Endothelial cell of umbilical vein (primary cell): ENCODE measurements around the gene MAP3K21. TPM values are rescaled to one million over a fixed set of nuclear protein-coding genes. Genes with fewer than 3 reads are reported as not detected.

ENCODE experiments used
- BruUV-seq: library from RNA; stranded (reverse); fragments of 400-500 nt; replicated peaks from 2 replicates; lab custom pipeline; 2021; lab: Mats Ljungman, UMichigan
- CTCF ChIA-PET: fragments of 300-600, 350-600 bp; sonication (Branson Sonifier 250); formaldehyde crosslinking; loops from one replicate; lab custom pipeline; 2021; ENCODE audit warnings: antibody characterized with exemption, inconsistent platforms; lab: Charles Lee
- POLR2A ChIA-PET: fragments of 300-600, 350-600 bp; sonication (Branson Sonifier 250); formaldehyde crosslinking; loops from one replicate; lab custom pipeline; 2021; ENCODE audit warnings: antibody characterized with exemption, inconsistent platforms; lab: Charles Lee
- DNase-seq: peaks from one replicate; pipeline ENCODE4 v3.0.0-alpha.2; 2011; ENCODE audit warnings: low read depth, low spot score
- FAIRE-seq: peaks from 2 replicates; lab custom pipeline; 2011; peaks lifted over from hg19 to GRCh38; lab: Jason Lieb, UNC
- H2AFZ ChIP-seq: 2 replicates; pipeline ENCODE4 v1.6.0; 2012; ENCODE audit warnings: low read depth, low read length, control low read depth, inconsistent platforms
- H3K27ac ChIP-seq: 2 replicates; pipeline ENCODE4 v1.5.1; 2011; ENCODE audit warnings: low read depth, mild to moderate bottlenecking, control low read depth, low read length, moderate library complexity; ENCODE audit not compliant: insufficient read depth
- H3K27me3 ChIP-seq, 2 experiments: 2 replicates each; pipeline versions ENCODE4 v1.6.0 to v1.6.1; 2011; ENCODE audit warnings: low read length in 2 of 2, mixed read lengths in 1 of 2; ENCODE audit not compliant: control insufficient read depth in 2 of 2, insufficient read depth in 2 of 2
- H3K36me3 ChIP-seq, 2 experiments: 2 replicates in 1 of 2; 3 replicates in 1 of 2; pipeline ENCODE4 v1.5.1; 2011; ENCODE audit warnings: low read length in 2 of 2, mild to moderate bottlenecking in 1 of 2, moderate library complexity in 1 of 2; ENCODE audit not compliant: control insufficient read depth in 2 of 2, insufficient read depth in 2 of 2; ENCODE audit errors: extremely low read depth in 1 of 2
- H3K4me1 ChIP-seq: 3 replicates; pipeline ENCODE4 v1.5.1; 2011; ENCODE audit warnings: mild to moderate bottlenecking, low read length; ENCODE audit not compliant: control insufficient read depth, insufficient read depth; ENCODE audit errors: extremely low read depth
- H3K4me2 ChIP-seq: 2 replicates; pipeline ENCODE4 v1.6.1; 2011; ENCODE audit warnings: low read length, control low read depth, mixed read lengths; ENCODE audit not compliant: insufficient read depth
- H3K4me3 ChIP-seq, 3 experiments: fragments of 200-600 bp in 1 of 3; sonication (generic), shearing (Covaris generic) in 1 of 3; replicated peaks in 1 of 3; 2 replicates each; pipeline ENCODE4 v1.5.1; 2011 to 2016; ENCODE audit warnings: control low read depth in 3 of 3, low read length in 3 of 3, mild to moderate bottlenecking in 2 of 3, inconsistent platforms in 1 of 3, low read depth in 1 of 3, moderate library complexity in 1 of 3; ENCODE audit not compliant: insufficient read depth in 1 of 3
- H3K79me2 ChIP-seq: 2 replicates; pipeline ENCODE4 v1.6.0; 2012; ENCODE audit warnings: low read length, inconsistent platforms; ENCODE audit not compliant: control insufficient read depth, insufficient read depth
- H3K9ac ChIP-seq: replicated peaks from 2 replicates; pipeline ENCODE3; 2011; ENCODE audit warnings: low read length, control low read depth; ENCODE audit not compliant: insufficient read depth; ENCODE audit errors: extremely low read depth
- H3K9me1 ChIP-seq: replicated peaks from 3 replicates; pipeline ENCODE4 v1.6.0; 2011; ENCODE audit warnings: mild to moderate bottlenecking, low read length; ENCODE audit not compliant: control insufficient read depth, insufficient read depth; ENCODE audit errors: extremely low read depth
- H3K9me3 ChIP-seq: replicated peaks from 2 replicates; pipeline ENCODE4 v1.5.1; 2012; ENCODE audit warnings: low read length, inconsistent platforms; ENCODE audit not compliant: control insufficient read depth, insufficient read depth
- H4K20me1 ChIP-seq: replicated peaks from 2 replicates; pipeline ENCODE3; 2011; ENCODE audit warnings: mild to moderate bottlenecking, low read length; ENCODE audit not compliant: control insufficient read depth, insufficient read depth; ENCODE audit errors: extremely low read depth
- EZH2 ChIP-seq: IDR thresholded peaks from 2 replicates; pipeline ENCODE4 v1.6.1; 2012; ENCODE audit warnings: borderline replicate concordance, low read depth, mild to moderate bottlenecking, moderate library complexity, low read length, inconsistent platforms; ENCODE audit not compliant: severe bottlenecking
- FOS ChIP-seq: IDR thresholded peaks from 2 replicates; pipeline ENCODE4 v1.6.1; 2011; ENCODE audit warnings: mild to moderate bottlenecking, low read length, moderate library complexity, borderline replicate concordance; ENCODE audit not compliant: insufficient read depth
- GATA2 ChIP-seq: IDR thresholded peaks from 2 replicates; pipeline ENCODE4 v1.7.0; 2011; ENCODE audit warnings: low read depth, mild to moderate bottlenecking, moderate library complexity, mixed read lengths, low read length; ENCODE audit not compliant: insufficient read length, insufficient read depth
- JUN ChIP-seq: IDR thresholded peaks from 2 replicates; pipeline ENCODE4 v1.6.1; 2011; ENCODE audit warnings: borderline replicate concordance, low read depth; ENCODE audit not compliant: insufficient read length, insufficient read depth
- MYC ChIP-seq: IDR thresholded peaks from one replicate; pipeline ENCODE4 v1.6.1; 2011; ENCODE audit warnings: mild to moderate bottlenecking, low read depth, low read length
- POLR2A ChIP-seq: IDR thresholded peaks from 2 replicates; pipeline ENCODE4 v1.6.1; 2012; ENCODE audit warnings: low read depth, mild to moderate bottlenecking, control low read depth, low read length
- POLR2AphosphoS5 ChIP-seq: IDR thresholded peaks from 2 replicates; pipeline ENCODE4 v1.6.1; 2012; ENCODE audit warnings: low read depth, mild to moderate bottlenecking, control low read depth, low read length, moderate library complexity; ENCODE audit not compliant: insufficient read depth
- dilution Hi-C: fragments of 300-500 bp; cut with MboI; formaldehyde crosslinking; loops from one replicate; pipeline ENCODE4 v1.15.0; 2019; ENCODE audit warnings: low sequenced_read_pairs; ENCODE audit not compliant: extremely low pct_ligation_motif_present
- intact Hi-C: fragments of 100-400 bp; cut with micrococcal nuclease; formaldehyde crosslinking; loops from one replicate; pipeline ENCODE4 v1.10.0; 2022
- polyA plus RNA-seq, 4 experiments: library from polyadenylated mRNA; depleted of rRNA in 3 of 4; stranded (reverse) in 3 of 4; unstranded in 1 of 4; fragments of >200 nt; gene quantifications; 2 replicates each; pipeline versions ENCODE4 v1.2.1 to v1.2.3, GENCODE V29; 2011 to 2012; ENCODE audit warnings: missing spikeins in 1 of 4
- total RNA-seq: library from RNA; stranded (reverse); gene quantifications from 2 replicates; pipeline ENCODE4 v1.2.3, GENCODE V29; 2021
- TF ChIP-seq, protein P1 (sequence below): IDR thresholded peaks from 2 replicates; pipeline ENCODE4 v1.6.1; 2011; ENCODE audit not compliant: insufficient read depth, insufficient read length
- TF ChIP-seq, protein P2 (sequence below), 2 donors: IDR thresholded peaks; 1 replicate in 1 of 2; 2 replicates in 1 of 2; pipeline ENCODE4 v1.5.1; 2011; ENCODE audit warnings: low read length in 2 of 2, mild to moderate bottlenecking in 2 of 2, moderate library complexity in 2 of 2, control low read depth in 1 of 2, inconsistent platforms in 1 of 2, low read depth in 1 of 2; ENCODE audit not compliant: insufficient read depth in 1 of 2; ENCODE audit errors: extremely low read depth in 1 of 2

The MAP3K21 gene
- total and polyA plus RNA-seq, 2 donors (not counting 3 experiments of a cell fraction or from before 2014, with no cell fraction given): 0.65 to 0.95 TPM

DNA sequence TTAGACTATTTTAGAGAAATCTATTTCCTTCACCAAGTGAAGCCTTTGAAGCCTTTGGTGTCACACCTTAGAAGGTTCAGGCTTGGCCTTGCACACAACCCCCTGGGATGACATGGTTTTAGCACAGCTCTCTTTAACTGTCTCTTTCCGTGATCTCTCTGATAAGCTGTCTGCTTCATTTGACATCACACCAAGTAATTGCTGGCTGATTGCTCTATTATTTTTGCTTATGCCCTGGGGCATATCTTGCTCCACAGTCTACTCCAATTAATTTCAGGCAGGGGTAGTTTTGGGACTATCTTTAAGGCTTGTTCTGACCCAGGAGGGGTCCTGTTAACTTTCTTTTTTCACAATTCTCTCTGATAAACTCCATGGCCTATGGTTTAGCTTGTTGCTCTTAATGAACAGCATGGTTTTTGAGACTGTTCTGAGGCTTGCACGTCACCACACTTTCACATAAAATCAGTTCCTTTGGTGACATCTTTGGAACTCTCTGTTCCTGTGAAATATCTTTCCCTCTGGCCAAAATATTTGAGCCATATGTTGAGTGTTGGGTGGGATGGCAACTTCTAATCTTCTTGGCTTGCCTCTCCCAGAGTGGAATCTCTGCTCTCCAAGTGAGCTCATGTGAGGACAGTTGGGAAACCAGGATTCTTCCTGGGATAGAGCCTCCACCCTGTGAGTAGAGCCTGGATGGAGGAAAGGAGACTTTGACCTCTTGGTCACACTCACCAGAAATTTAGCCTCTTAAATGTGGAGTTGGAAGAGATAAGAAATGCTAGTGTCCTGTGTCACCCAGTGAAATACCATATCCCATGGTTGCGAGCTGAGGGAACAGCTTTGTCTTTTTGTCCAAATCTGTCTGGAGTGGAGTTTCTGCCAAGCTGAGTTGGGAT, 63.6 kb downstream of the MAP3K21 start:
- no peaks in the 10 kb centered on the region for H3K36me3 ChIP-seq
- no peaks in the 10 kb centered on the region for H3K9me3 ChIP-seq
- intact Hi-C loops (loop anchor here (10.0 kb wide), 1 partner anchor 86 kb away; no protein-coding TSS in a partner anchor), dilution Hi-C loops (no loop called here)
- POLR2A ChIA-PET: no interaction called here
- TF ChIP-seq, protein P1, sequence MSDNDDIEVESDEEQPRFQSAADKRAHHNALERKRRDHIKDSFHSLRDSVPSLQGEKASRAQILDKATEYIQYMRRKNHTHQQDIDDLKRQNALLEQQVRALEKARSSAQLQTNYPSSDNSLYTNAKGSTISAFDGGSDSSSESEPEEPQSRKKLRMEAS: no peak
- TF ChIP-seq EZH2 (no peak), POLR2AphosphoS5 (no peak), GATA2 (no peak), MYC (no peak), POLR2A (no peak), FOS (no peak), JUN (no peak)
- TF ChIP-seq, protein P2, sequence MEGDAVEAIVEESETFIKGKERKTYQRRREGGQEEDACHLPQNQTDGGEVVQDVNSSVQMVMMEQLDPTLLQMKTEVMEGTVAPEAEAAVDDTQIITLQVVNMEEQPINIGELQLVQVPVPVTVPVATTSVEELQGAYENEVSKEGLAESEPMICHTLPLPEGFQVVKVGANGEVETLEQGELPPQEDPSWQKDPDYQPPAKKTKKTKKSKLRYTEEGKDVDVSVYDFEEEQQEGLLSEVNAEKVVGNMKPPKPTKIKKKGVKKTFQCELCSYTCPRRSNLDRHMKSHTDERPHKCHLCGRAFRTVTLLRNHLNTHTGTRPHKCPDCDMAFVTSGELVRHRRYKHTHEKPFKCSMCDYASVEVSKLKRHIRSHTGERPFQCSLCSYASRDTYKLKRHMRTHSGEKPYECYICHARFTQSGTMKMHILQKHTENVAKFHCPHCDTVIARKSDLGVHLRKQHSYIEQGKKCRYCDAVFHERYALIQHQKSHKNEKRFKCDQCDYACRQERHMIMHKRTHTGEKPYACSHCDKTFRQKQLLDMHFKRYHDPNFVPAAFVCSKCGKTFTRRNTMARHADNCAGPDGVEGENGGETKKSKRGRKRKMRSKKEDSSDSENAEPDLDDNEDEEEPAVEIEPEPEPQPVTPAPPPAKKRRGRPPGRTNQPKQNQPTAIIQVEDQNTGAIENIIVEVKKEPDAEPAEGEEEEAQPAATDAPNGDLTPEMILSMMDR (IDR thresholded peaks at IDR 0.05; ENCODE audit: extremely low read depth in 1 of 2, insufficient read depth in 1 of 2, low read depth in 1 of 2, low read length in 2 of 2): no peak
- H3K9me1 ChIP-seq: no peaks in the 10 kb centered on the region
- no peak overlapping the region for H3K4me2 ChIP-seq
- no peak overlapping the region for H2AFZ ChIP-seq
- H4K20me1 ChIP-seq: no peaks in the 10 kb centered on the region
- no TSS peak for BruUV-seq
- H3K9ac ChIP-seq: no peak overlapping the region
- no peak overlapping the region for H3K4me3 ChIP-seq
- no peaks in the 10 kb centered on the region for H3K79me2 ChIP-seq
- H3K27me3 ChIP-seq: peaks cover 0 to 4% of the 10 kb centered on the region in 2 experiments
- no peaks in the 10 kb centered on the region for H3K4me1 ChIP-seq
- no peak overlapping the region for H3K27ac ChIP-seq
- DNase-seq (no peak), FAIRE-seq (no peak)
- CTCF ChIA-PET: interaction anchor here (0.8 to 1.2 kb wide), 2 partner anchors 9 to 29 kb away, joined by 3 read pairs; no protein-coding TSS in a partner anchor
